ENCODE data around the gene TRIM26.

Gene TRIM26

GRCh38 chr6:30207619-30208295 is 5.4 kb downstream of the TRIM26 start:
- no peak for DNase-seq

GRCh38 chr6:30206799-30207618 is 6.2 kb downstream of the TRIM26 start:
- DNase-seq, result no peak

GRCh38 chr6:30206152-30206551 is 7.1 kb downstream of the TRIM26 start:
- DNase-seq, result no peak

GRCh38 chr6:30204116-30204515 is 9.1 kb downstream of the TRIM26 start:
- no peak for DNase-seq

GRCh38 chr6:30202366-30202765 is 10.8 kb downstream of the TRIM26 start:
- DNase-seq, result no peak

DNA sequence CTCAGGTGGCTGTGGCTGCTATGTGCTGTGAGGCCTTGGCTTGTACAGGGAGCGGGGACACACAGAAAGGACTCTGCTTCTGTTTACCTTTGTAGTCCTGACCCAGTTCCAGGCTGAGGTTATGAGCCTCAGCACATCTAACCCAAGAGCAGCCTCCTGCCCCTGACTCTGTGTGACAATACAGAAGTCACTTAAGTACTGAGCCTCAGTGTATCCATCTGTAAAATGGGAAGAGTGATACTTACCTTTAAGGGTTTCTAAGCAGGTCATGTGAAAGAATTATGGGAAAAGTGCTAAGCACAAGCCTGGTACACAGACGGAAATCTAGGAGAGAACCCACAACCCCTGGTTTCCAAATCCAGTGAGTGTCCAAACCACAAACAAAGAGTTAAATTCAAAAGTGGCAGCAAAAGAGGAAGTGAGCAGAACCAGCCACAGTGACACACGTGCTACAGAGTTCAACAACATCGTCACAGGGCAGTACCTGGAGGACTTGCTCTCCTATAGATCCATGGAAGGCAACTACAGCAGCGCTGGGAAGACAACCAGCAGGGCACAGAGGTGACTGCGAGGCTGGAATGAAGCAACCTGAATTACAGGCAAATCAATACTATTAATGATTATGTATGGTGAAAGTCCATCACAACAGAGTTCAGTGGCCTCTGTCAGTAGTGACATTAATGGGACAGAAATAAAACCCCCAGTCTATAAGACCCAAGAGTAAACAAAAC is 12.5 kb downstream of the TRIM26 start:
- no peak for DNase-seq

GRCh38 chr6:30198166-30199084 is 14.8 kb downstream of the TRIM26 start:
- no peak for DNase-seq

- no peak for DNase-seq
Measured at GRCh38 chr6:30196376-30196775, 16.8 kb downstream of the TRIM26 start.

GRCh38 chr6:30195951-30196350 is 17.3 kb downstream of the TRIM26 start:
- no peak for DNase-seq

DNA sequence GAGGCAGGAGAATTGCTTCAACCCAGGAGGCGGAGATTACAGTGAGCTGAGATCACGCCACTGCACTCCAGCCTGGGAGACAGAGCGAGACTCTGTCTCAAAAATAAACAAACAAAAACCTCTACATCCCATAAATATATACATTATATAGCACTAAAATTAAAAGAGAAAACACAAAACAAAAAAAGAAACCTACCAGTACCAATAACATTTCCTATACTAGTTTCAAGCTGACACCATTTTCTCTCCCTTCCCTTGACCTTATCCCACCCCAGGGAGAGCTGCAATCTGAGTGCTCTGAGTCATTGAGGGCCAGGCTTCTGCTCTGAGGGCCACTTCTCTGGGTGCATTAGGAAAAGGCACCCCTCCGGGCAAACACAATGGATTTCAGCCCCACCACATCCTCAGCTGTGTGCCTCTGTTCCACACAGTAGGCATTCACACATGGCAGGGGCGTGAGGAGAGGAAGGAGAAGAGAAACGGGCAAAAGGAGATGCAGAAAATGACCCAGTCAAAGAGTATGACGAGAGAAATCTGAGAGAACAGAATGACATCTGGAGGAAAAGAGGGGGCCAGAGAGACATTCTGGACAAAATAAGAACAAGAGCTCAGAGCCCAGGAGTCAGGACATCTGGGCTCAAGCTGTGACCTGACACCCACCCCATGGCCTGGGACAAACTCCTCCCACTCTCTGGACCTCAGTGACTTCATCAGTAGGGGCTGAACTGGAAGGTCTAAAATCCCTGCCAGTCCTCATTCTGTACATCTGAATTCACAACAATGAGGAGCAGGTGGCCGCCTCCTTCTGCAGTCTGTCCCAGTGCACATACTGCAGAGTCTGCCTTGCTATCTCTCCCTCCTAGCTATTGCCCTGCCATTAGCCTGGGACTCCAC is 18.2 kb downstream of the TRIM26 start:
- DNase-seq, result no peak

DNA sequence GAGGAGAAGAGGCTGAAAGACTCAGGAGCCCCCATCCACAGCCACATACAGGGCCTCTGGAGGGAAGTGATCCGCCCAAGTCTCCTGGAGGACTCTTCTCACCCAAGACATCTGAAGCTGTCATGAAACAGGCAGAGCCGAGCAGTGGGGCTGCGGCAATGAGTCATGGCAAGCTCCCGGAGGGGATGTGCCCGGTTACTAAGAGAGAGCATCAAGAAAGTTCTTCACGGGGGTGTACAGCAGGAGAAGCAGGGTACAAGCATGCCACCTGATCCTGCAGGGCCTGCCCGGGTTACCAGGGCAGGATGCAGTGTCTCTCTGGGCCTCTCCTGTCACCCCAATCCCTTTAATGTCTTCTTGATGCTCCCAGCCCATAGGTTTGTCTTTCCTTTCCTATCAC is 21.1 kb downstream of the TRIM26 start:
- DNase-seq, result no peak

- DNase-seq, result no peak
Measured at GRCh38 chr6:30188541-30188940, 24.7 kb downstream of the TRIM26 start.

GRCh38 chr6:30185846-30186484 is 27.2 kb downstream of the TRIM26 start:
- DNase-seq, result no peak

DNA sequence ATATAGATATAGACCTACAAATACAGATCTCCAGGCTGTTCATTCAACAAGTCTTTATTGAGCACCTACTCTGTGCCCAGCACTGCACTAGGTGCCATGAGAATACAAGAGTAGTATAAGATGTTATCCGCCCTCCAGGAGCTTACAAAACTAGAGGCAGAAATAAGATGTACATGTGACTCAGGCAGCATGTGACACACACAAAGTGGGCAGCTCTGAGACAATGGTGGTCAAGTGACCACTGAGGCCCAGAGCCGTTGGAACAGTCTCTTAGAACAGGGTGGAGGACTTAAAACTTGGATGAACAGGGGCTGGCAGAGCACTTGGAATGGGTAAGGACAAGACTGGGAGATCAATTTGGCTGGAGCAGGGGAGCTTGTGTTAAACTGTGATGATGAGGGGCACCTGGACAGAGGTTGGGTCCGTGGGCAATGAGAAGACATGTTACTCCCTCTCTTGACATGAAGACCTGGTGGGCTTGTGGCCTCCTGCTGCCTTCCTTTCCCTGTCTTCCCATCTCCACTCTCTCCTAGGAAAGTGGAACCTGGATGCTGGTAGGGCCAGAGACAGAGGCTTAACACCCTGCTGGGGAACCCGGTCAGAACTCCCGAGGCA is 28.7 kb downstream of the TRIM26 start:
- no peak for DNase-seq

- no peak for DNase-seq
Measured at GRCh38 chr6:30180145-30180544, 33.1 kb downstream of the TRIM26 start.

DNA sequence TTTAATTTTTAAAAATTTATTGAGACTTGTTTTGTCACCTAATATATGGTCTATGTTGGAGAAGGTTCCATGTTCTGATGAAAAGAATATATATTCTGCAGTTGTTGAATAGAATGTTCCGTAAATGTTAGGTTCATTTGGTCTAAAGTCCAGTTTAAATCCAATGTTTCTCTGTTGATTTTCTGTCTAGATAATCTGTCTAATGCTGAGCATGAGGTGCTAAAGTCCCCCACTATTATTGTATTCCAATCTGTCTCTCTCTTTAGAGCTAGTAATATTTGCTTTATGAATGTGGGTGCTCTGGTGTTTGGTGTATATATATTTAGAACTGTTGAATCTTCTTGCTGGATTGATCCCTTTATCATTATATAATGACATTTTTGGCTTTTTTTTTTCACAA is 34.4 kb downstream of the TRIM26 start:
- no peak for DNase-seq

- DNase-seq, result no peak
Measured at GRCh38 chr6:30175765-30176164, 37.4 kb downstream of the TRIM26 start.

GRCh38 chr6:30172681-30173080 is 40.5 kb downstream of the TRIM26 start:
- no peak for DNase-seq

GRCh38 chr6:30171677-30172471 is 41.3 kb downstream of the TRIM26 start:
- no peak for DNase-seq

Measured in activated CD4-positive, alpha-beta T cell treated with anti-CD3 and anti-CD28 coated beads for 1 hour (primary cell).